GM12873 (cell line): ENCODE results near the gene YPEL4.

Experiments used
- TF ChIP-seq, protein P1 (sequence below): IDR thresholded peaks from 2 replicates; pipeline ENCODE4 v1.5.1; 2012; ENCODE audit warnings: low read depth, mild to moderate bottlenecking, moderate library complexity, low read length, control low read depth; ENCODE audit not compliant: insufficient read depth; ENCODE audit errors: missing control alignments

Gene YPEL4

DNA sequence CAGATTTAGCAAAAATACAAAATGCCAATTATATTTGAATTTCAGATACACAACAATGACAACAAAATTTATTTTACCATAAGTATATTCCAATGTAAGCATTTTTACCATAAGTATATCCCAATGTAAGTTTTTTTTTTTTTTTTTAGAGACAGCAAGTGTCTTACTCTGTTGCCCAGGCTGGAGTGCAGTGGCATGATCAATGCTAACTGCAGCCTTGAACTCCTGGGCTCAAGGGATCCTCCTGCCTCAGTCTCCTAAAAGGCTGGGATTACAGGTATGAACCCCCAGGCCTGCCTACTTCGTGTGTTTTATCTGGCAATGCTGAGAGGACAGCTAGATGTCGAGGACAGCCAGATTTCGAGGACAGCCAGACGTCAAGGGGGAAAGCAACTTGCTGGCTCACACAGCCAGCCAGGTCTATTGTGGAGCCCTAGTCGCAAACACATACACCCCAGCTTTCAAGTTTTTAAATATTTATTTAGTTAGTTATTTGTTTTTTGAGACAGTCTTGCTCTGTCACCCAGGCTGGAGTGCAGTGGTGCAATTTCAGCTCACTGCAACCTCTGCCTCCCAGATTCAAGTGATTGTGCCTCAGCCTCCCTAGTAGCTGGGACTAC, 53.3 kb downstream of the YPEL4 start:
- TF ChIP-seq, protein P1, sequence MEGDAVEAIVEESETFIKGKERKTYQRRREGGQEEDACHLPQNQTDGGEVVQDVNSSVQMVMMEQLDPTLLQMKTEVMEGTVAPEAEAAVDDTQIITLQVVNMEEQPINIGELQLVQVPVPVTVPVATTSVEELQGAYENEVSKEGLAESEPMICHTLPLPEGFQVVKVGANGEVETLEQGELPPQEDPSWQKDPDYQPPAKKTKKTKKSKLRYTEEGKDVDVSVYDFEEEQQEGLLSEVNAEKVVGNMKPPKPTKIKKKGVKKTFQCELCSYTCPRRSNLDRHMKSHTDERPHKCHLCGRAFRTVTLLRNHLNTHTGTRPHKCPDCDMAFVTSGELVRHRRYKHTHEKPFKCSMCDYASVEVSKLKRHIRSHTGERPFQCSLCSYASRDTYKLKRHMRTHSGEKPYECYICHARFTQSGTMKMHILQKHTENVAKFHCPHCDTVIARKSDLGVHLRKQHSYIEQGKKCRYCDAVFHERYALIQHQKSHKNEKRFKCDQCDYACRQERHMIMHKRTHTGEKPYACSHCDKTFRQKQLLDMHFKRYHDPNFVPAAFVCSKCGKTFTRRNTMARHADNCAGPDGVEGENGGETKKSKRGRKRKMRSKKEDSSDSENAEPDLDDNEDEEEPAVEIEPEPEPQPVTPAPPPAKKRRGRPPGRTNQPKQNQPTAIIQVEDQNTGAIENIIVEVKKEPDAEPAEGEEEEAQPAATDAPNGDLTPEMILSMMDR, result no peak
